HG03103 (cell line): Measurements from ENCODE around the gene CNGB1.

Source experiments
- ATAC-seq: cut with Tn5 transposase; IDR thresholded peaks from one replicate; pipeline ENCODE4 v1.9.1; 2021; ENCODE audit warnings: low read depth; ENCODE audit not compliant: unreplicated experiment

CNGB1 gene

GRCh38 chr16:57997528-57998265 is 26.8 kb upstream of the CNGB1 start:
- no peak for ATAC-seq

- ATAC-seq: no peak
Observed at GRCh38 chr16:57997176-57997527, 26.2 kb upstream of the CNGB1 start.

- ATAC-seq: no peak
Observed at GRCh38 chr16:57996406-57997175, 25.7 kb upstream of the CNGB1 start.

GRCh38 chr16:57995721-57996405 is 24.9 kb upstream of the CNGB1 start:
- no peak for ATAC-seq

GRCh38 chr16:57994778-57995177 is 23.9 kb upstream of the CNGB1 start:
- peak; percentile 72 for ATAC-seq

- ATAC-seq: no peak
Observed at GRCh38 chr16:57994361-57994760, 23.4 kb upstream of the CNGB1 start.

GRCh38 chr16:57993897-57994296 is 23.0 kb upstream of the CNGB1 start:
- no peak for ATAC-seq

- ATAC-seq: no peak
Observed at GRCh38 chr16:57993438-57993837, 22.5 kb upstream of the CNGB1 start.

- no peak for ATAC-seq
Observed at GRCh38 chr16:57992084-57992483, 21.2 kb upstream of the CNGB1 start.

- no peak for ATAC-seq
Observed at GRCh38 chr16:57991551-57992059, 20.7 kb upstream of the CNGB1 start.

GRCh38 chr16:57988929-57989328 is 18.0 kb upstream of the CNGB1 start:
- no peak for ATAC-seq

GRCh38 chr16:57987441-57988177 is 16.7 kb upstream of the CNGB1 start:
- ATAC-seq: no peak

- no peak for ATAC-seq
Observed at GRCh38 chr16:57986196-57986595, 15.3 kb upstream of the CNGB1 start.

GRCh38 chr16:57985204-57986181 is 14.6 kb upstream of the CNGB1 start:
- ATAC-seq: no peak

GRCh38 chr16:57984443-57985203 is 13.7 kb upstream of the CNGB1 start:
- ATAC-seq: peak; percentile 76

- ATAC-seq: no peak
Observed at GRCh38 chr16:57982385-57982784, 11.5 kb upstream of the CNGB1 start.

- ATAC-seq: no peak
Observed at GRCh38 chr16:57981636-57982035, 10.7 kb upstream of the CNGB1 start.

GRCh38 chr16:57979006-57979585 is 8.2 kb upstream of the CNGB1 start:
- no peak for ATAC-seq
